Neural cell (in vitro differentiated cells): ENCODE results near the gene SFMBT1. TPM values are rescaled to one million over a fixed set of nuclear protein-coding genes. Genes with fewer than 3 reads are reported as not detected.

Experiments used
- H2AFZ ChIP-seq: fragments of 200-600, 300-800 bp; sonication (generic), shearing (Covaris generic); 2 replicates; pipeline ENCODE4 v1.6.0; 2014; ENCODE audit warnings: low read depth, mild to moderate bottlenecking, antibody characterized with exemption, low read length, moderate library complexity
- H3F3A ChIP-seq: fragments of 200-600 bp; shearing (Covaris generic); 2 replicates; pipeline ENCODE4 v1.6.1; 2016; ENCODE audit warnings: mild to moderate bottlenecking, moderate library complexity, mixed read lengths, antibody characterized with exemption, low read length; ENCODE audit not compliant: insufficient read depth, poor library complexity, severe bottlenecking
- H3K27ac ChIP-seq: fragments of 200-600, 300-800 bp; sonication (generic), shearing (Covaris generic); 2 replicates; pipeline ENCODE4 v1.5.1; 2014; ENCODE audit warnings: mild to moderate bottlenecking, low read length, moderate library complexity
- H3K27me3 ChIP-seq: fragments of 300-800, 200-600 bp; sonication (generic), shearing (Covaris generic); 2 replicates; pipeline ENCODE4 v1.6.0; 2014; ENCODE audit warnings: mild to moderate bottlenecking, low read depth, low read length, moderate library complexity; ENCODE audit not compliant: insufficient read depth
- H3K36me3 ChIP-seq: fragments of 300-800, 200-600 bp; sonication (generic), shearing (Covaris generic); 2 replicates; pipeline ENCODE4 v1.5.1; 2014; ENCODE audit warnings: mild to moderate bottlenecking, antibody characterized with exemption, low read length, moderate library complexity; ENCODE audit not compliant: insufficient read depth
- H3K4me2 ChIP-seq: fragments of 300-800, 200-600 bp; sonication (generic), shearing (Covaris generic); 2 replicates; pipeline ENCODE4 v1.6.0; 2014; ENCODE audit warnings: mild to moderate bottlenecking, low read length
- H3K4me3 ChIP-seq: fragments of 300-800, 200-600 bp; sonication (generic), shearing (Covaris generic); 2 replicates; pipeline ENCODE4 v1.5.1; 2014; ENCODE audit warnings: mild to moderate bottlenecking, low read length, moderate library complexity
- H3K79me2 ChIP-seq: fragments of 200-600 bp; shearing (Covaris generic); replicated peaks from 2 replicates; pipeline ENCODE4 v1.6.0; 2014; ENCODE audit warnings: mild to moderate bottlenecking, low read length, moderate library complexity; ENCODE audit not compliant: insufficient read depth
- H3K9ac ChIP-seq: fragments of 300-800, 200-600 bp; sonication (generic), shearing (Covaris generic); 2 replicates; pipeline ENCODE4 v1.6.1; 2016; ENCODE audit warnings: mild to moderate bottlenecking, low read length, mixed read lengths
- H3K9me2 ChIP-seq: fragments of 200-600 bp; shearing (Covaris generic); 2 replicates; pipeline ENCODE4 v1.6.1; 2016; ENCODE audit warnings: mild to moderate bottlenecking, low read length, mixed read lengths; ENCODE audit not compliant: insufficient read depth
- H3K9me3 ChIP-seq: fragments of 200-600, 300-800 bp; sonication (generic), shearing (Covaris generic); 2 replicates; pipeline ENCODE4 v1.6.1; 2016; ENCODE audit warnings: mild to moderate bottlenecking, mixed run types, low read length, moderate library complexity, mixed read lengths
- H4K20me1 ChIP-seq: fragments of 200-600 bp; shearing (Covaris generic); 2 replicates; pipeline ENCODE4 v1.6.1; 2016; ENCODE audit warnings: mild to moderate bottlenecking, mixed run types; ENCODE audit not compliant: insufficient read depth
- EP300 ChIP-seq: fragments of 450-650 bp; conservative IDR thresholded peaks from 2 replicates; pipeline ENCODE4 v1.6.1; 2014; ENCODE audit warnings: antibody characterized with exemption, mild to moderate bottlenecking, moderate library complexity; ENCODE audit not compliant: poor library complexity, severe bottlenecking
- EZH2 ChIP-seq: fragments of 200-600, 300-800 bp; shearing (Covaris generic), sonication (generic); IDR thresholded peaks from 2 replicates; pipeline ENCODE4 v1.6.1; 2014; ENCODE audit warnings: antibody characterized with exemption, low read length, borderline replicate concordance, mild to moderate bottlenecking; ENCODE audit not compliant: insufficient read depth, poor library complexity, severe bottlenecking
- MXI1 ChIP-seq: fragments of 450-650 bp; conservative IDR thresholded peaks from 2 replicates; pipeline ENCODE4 v1.6.1; 2014; ENCODE audit warnings: antibody characterized with exemption, mild to moderate bottlenecking; ENCODE audit not compliant: poor library complexity, severe bottlenecking
- POLR2AphosphoS5 ChIP-seq: IDR thresholded peaks from 2 replicates; pipeline ENCODE4 v1.6.1; 2012
- RAD21 ChIP-seq: fragments of 450-650 bp; conservative IDR thresholded peaks from 2 replicates; pipeline ENCODE4 v1.6.1; 2014; ENCODE audit warnings: antibody characterized with exemption, mild to moderate bottlenecking, moderate library complexity
- SMC3 ChIP-seq: fragments of 450-650 bp; conservative IDR thresholded peaks from 2 replicates; pipeline ENCODE4 v1.6.1; 2014; ENCODE audit warnings: antibody characterized with exemption, mild to moderate bottlenecking, moderate library complexity; ENCODE audit not compliant: poor library complexity
- TAF1 ChIP-seq: IDR thresholded peaks from 2 replicates; pipeline ENCODE4 v1.6.1; 2012; ENCODE audit warnings: low read depth
- polyA plus RNA-seq: library from polyadenylated mRNA; depleted of rRNA; stranded (reverse); fragments of >200 nt; gene quantifications from 2 replicates; pipeline ENCODE4 v1.2.3, GENCODE V29; 2014
- TF ChIP-seq, protein P1 (sequence below): IDR thresholded peaks from 2 replicates; pipeline ENCODE4 v1.6.1; 2012; ENCODE audit warnings: borderline replicate concordance
- TF ChIP-seq, protein P2 (sequence below): fragments of 450-650 bp; IDR thresholded peaks from 2 replicates; pipeline ENCODE4 v1.5.1; 2014; ENCODE audit warnings: antibody characterized with exemption, mild to moderate bottlenecking, moderate library complexity; ENCODE audit not compliant: poor library complexity, severe bottlenecking

Gene SFMBT1
- polyA plus RNA-seq, 1 donor from 2014 or later = 17.3 TPM

DNA sequence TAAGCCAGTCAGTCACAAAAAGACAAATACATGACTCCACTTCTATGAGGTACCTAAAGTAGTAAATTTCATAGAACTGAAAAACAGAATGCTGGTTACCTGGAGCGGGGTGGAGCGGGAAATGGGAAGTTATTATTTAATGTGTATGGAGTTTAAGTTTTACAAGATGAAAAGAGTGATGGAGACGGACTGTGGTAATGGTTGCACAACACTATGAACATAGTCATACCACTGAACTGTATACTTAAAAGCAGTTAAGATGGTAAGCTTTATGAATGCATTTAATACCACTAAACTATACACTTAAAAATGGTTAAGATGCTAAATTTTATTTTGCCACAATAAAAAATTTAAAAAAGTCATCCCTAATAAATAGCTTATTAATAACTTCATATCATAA is 23.2 kb downstream of the SFMBT1 start:
- Histone ChIP-seq H3K4me2 (no peak overlapping the region), H4K20me1 (no peaks in the 10 kb centered on the region), H2AFZ (no peak overlapping the region), H3K27ac (no peak overlapping the region), H3K4me3 (no peak overlapping the region), H3K9me2 (no peaks in the 10 kb centered on the region), H3K9me3 (no peaks in the 10 kb centered on the region), H3K79me2 (peaks cover 5% of the 10 kb centered on the region), H3K27me3 (no peaks in the 10 kb centered on the region), H3K9ac (no peak overlapping the region), H3K36me3 (no peaks in the 10 kb centered on the region), H3F3A (no peaks in the 10 kb centered on the region)
- TF ChIP-seq, protein P1, sequence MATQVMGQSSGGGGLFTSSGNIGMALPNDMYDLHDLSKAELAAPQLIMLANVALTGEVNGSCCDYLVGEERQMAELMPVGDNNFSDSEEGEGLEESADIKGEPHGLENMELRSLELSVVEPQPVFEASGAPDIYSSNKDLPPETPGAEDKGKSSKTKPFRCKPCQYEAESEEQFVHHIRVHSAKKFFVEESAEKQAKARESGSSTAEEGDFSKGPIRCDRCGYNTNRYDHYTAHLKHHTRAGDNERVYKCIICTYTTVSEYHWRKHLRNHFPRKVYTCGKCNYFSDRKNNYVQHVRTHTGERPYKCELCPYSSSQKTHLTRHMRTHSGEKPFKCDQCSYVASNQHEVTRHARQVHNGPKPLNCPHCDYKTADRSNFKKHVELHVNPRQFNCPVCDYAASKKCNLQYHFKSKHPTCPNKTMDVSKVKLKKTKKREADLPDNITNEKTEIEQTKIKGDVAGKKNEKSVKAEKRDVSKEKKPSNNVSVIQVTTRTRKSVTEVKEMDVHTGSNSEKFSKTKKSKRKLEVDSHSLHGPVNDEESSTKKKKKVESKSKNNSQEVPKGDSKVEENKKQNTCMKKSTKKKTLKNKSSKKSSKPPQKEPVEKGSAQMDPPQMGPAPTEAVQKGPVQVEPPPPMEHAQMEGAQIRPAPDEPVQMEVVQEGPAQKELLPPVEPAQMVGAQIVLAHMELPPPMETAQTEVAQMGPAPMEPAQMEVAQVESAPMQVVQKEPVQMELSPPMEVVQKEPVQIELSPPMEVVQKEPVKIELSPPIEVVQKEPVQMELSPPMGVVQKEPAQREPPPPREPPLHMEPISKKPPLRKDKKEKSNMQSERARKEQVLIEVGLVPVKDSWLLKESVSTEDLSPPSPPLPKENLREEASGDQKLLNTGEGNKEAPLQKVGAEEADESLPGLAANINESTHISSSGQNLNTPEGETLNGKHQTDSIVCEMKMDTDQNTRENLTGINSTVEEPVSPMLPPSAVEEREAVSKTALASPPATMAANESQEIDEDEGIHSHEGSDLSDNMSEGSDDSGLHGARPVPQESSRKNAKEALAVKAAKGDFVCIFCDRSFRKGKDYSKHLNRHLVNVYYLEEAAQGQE = no peak
- TF ChIP-seq SMC3 (no peak), EP300 (no peak), EZH2 (no peak), TAF1 (no peak), RAD21 (no peak), POLR2AphosphoS5 (no peak), MXI1 (no peak)
- TF ChIP-seq, protein P2, sequence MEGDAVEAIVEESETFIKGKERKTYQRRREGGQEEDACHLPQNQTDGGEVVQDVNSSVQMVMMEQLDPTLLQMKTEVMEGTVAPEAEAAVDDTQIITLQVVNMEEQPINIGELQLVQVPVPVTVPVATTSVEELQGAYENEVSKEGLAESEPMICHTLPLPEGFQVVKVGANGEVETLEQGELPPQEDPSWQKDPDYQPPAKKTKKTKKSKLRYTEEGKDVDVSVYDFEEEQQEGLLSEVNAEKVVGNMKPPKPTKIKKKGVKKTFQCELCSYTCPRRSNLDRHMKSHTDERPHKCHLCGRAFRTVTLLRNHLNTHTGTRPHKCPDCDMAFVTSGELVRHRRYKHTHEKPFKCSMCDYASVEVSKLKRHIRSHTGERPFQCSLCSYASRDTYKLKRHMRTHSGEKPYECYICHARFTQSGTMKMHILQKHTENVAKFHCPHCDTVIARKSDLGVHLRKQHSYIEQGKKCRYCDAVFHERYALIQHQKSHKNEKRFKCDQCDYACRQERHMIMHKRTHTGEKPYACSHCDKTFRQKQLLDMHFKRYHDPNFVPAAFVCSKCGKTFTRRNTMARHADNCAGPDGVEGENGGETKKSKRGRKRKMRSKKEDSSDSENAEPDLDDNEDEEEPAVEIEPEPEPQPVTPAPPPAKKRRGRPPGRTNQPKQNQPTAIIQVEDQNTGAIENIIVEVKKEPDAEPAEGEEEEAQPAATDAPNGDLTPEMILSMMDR = no peak

DNA sequence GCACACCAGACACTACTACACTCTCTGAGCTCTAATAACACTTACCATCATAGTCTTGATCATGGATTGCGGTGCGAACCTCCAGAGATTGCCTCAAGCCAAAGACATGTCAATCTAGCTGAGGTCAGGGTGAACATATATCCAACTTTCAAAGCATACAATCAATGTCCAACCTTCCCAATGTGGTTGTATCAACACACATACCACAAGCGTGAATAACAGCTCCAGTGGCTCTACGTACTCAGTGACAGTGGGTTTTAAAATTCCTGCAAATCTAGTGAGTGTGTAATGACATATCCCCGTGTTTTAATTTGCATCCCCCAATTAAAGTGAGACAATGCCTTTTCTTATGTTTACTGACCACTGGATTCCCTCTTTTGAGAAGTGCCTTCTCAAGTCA is 29.6 kb downstream of the SFMBT1 start:
- Histone ChIP-seq H3K27ac (no peak overlapping the region), H3F3A (no peaks in the 10 kb centered on the region), H3K4me3 (no peak overlapping the region), H3K4me2 (no peak overlapping the region), H3K36me3 (no peaks in the 10 kb centered on the region), H3K9me3 (no peaks in the 10 kb centered on the region), H2AFZ (no peak overlapping the region), H3K9ac (no peak overlapping the region), H4K20me1 (no peaks in the 10 kb centered on the region), H3K9me2 (no peaks in the 10 kb centered on the region), H3K27me3 (no peaks in the 10 kb centered on the region), H3K79me2 (no peaks in the 10 kb centered on the region)
- no peak for TF ChIP-seq RAD21
- TF ChIP-seq TAF1 = no peak
- TF ChIP-seq, protein P1 = no peak
- no peak for TF ChIP-seq MXI1
- TF ChIP-seq SMC3 = no peak
- TF ChIP-seq POLR2AphosphoS5 = no peak
- TF ChIP-seq, protein P2 = no peak
- TF ChIP-seq EZH2 = no peak
- TF ChIP-seq EP300 = no peak
